GM21381 (cell line): ENCODE results near the gene JAK3.

Source experiments
- ATAC-seq: cut with Tn5 transposase; IDR thresholded peaks from one replicate; pipeline ENCODE4 v1.9.1; 2021; ENCODE audit warnings: mild to moderate bottlenecking, moderate library complexity; ENCODE audit not compliant: unreplicated experiment

JAK3 gene

DNA sequence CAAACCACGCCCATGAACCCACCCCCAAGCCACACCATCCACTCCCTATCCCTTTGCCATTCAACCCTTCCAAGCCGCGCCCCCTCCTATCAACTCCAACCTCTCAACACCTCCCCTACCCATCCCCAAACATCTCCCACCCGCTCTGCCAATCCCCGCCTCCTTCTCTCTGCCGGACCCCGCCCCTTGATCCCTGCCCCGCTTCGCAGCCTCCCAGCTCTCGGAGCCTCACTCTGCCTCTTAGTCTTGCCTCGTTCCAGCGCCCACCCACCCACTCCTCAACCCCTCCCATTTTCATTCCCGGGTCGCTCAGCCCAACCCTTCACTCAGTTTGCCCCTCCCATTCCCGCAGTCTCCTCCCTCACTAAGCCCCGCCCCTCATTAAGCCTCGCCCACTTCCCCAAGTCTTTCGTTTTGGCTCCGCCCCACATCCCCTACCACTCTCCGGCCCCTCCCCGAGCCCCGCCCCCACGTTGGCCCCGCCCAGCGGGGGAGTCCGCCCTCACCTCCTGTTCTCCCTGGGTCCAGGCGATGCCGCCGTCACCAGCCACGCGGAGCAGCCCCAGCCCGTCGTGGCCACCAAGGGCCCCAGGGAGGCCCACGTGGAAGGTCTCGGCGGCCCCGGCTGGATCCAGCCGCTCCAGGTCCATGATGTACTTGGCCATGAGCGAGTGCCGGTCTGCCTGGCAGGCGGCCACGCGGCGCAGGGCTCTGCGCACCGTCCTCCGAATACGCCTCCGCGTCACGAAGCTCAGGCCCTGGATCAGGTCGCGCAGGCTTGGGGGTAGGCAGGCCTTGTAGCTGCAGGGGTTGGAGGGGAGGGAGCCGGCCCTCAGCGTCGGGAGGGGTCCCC, 5.7 kb downstream of the JAK3 start:
- ATAC-seq = no peak

- ATAC-seq = no peak
Observed at GRCh38 chr19:17841371-17841809, 6.4 kb downstream of the JAK3 start.

DNA sequence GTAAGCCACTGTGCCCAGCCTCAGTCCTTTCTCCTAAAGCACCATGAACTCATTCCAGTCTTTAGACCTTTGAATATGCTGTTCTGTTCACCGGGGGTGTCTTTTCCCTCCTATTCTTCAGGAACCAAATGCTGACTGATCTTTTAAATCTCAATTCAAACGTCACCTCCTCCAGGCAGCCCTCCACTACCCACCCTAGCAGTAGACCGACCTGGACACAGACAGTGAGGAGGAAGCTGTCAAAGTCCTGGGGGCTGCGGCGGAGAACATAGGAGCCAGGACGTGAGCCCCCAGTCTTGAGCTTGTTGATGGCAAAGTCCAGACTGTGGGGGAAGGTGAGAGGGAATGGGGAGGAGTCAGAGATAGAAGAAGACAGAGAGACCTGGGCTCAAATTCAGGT, 7.8 kb downstream of the JAK3 start:
- no peak for ATAC-seq

DNA sequence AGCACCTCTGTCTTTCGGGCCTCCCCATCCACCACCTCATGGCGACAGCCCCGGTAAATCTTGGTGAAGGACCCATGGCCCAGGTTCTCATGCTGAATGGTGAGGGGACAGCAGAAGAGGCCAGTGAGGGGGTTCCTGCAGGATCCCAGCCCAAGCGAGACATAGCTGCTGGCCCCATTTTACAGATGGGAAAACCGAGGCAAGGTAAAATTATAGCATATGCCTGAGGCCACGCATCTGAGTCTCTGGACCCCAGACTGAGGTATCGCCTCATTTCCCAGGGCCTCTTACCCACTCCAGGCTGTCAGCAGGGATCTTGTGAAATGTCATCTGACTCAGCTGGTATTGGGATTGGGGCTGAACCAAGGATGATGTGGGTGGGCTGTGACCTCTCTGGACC, 9.8 kb downstream of the JAK3 start:
- no peak for ATAC-seq

DNA sequence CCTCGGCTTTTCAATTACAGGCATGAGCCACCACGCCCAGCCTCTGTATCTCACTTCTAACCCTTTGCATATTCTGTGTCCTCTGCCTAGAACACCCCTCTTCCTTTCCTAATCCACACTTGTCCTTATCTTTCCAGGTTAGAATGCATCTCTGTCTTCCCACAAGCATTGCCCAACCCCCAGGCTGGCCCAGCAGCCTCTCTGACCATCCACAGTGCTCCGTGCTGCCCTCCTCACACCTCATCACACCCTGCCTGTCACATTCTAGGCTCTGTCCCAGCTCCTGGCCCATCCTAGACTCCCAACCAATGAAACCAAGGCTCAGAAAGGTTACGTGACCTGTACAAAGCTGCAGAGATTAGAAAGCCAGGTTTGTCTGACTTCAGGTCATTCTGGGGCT, 11.3 kb downstream of the JAK3 start:
- no peak for ATAC-seq

GRCh38 chr19:17835182-17836006, 12.4 kb downstream of the JAK3 start:
- no peak for ATAC-seq

- no peak for ATAC-seq
Observed at GRCh38 chr19:17834350-17835181, 13.2 kb downstream of the JAK3 start.

GRCh38 chr19:17832443-17833208, 15.2 kb downstream of the JAK3 start:
- ATAC-seq = no peak

DNA sequence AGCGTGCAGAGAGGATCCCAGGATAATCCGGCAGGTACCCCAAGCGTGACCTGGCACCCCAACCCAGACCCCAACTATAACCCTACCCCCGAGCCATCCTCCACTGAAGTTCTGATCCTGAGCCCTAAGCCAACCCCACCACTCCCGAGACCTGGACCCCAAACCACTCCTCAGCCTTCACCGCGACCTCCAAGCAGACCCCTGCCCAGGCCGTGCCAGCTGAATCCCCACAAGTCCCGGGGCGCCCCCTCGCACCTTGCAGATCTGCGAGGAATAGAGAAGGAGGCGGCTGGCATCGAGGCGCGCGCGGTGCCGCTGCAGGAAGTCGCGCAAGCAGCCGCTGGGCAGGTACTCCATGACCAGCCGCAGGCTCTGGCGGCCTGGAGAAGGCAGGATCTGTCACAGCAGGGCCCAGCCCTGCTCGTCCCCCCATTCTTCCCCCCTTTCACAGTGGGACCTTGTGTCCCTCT, 16.3 kb downstream of the JAK3 start:
- ATAC-seq = no peak

GRCh38 chr19:17830567-17831418, 17.0 kb downstream of the JAK3 start:
- ATAC-seq = no peak

DNA sequence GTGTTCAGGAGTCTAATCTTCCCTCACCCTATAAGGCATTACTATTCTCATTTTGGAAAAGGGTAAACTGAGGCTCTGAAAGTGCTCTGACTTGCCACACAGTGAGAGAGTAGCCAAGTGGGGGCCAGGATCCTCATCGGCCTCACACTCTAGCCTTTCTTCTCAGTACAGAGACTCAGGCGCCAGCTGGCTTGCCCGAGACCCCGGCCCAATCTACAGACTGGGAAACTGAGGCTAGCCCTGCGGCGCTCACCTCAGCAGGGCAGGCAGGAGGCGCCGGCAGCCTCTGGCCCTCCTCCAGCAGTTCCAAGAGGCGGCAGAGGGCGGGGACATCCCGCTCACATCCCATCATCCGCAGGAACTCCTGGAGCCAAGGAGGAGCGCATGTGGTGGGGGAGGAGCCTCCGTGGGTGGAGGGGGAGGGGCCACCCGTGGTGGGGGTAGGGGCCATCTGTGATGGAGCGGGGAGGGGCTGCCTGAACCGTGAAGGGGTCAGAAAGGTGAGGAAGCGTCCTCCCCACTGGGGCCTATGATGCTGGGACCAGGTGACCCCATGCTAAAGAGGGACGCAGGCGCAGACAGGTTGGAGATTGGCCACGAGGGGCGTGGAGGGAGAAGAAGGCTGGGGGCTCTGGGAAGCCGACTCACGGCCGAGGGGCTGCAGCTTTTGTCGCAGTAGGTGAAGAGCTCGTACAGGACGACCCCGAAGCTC, 17.8 kb downstream of the JAK3 start:
- no peak for ATAC-seq

DNA sequence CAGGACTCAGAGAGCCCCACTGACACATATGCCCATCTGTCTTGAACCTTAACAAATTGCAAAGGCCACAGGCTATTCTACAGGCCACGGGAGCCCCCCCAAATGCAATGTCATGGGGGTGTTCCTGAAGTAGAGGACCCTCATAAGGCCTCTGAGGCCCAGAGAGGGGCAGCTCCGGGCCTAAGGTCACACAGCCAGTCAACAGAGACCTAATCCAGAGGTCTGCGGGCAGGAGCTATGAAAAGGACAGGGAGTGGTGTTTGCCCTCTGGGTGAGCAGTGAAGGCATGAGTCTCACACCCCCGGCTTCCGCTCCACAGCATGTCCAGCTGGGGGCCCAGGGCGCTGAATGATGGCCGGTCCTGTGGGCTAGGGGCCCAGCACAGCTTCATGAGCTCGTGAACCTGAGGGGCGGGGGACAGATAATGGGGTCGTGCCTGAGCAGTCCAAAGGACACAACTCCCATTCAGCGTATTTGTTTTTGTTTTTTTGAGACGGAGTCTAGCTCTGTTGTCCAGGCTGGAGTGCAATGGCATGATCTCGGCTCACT, 21.2 kb downstream of the JAK3 start:
- no peak for ATAC-seq

- no peak for ATAC-seq
Observed at GRCh38 chr19:17824339-17824738, 23.4 kb downstream of the JAK3 start.

DNA sequence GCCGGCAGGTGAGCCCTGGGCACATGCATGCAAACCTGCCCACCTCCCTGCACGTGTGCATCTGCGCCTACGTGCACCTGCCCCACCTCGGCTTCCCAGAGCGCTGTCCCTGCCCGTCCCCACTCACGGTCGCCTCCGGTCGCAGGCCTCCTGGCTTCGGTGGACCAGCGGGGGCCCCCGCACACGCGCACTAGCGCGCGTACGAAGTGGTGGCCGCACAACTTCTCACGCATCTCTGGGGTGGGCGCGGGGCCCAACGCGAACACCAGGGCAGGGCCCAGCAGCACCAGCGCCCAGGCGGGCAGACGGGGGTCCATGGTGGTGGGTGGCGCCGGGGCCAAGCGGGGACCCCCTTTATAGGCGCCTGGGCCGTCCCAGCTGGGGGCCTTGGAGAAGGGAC, 26.6 kb downstream of the JAK3 start, which contains the start of gene INSL3:
Gene INSL3 (minus strand): TSS at position 330 of the 400 bp plus-strand sequence. CDS start 13 bp downstream, at position 317.
- no peak for ATAC-seq

GRCh38 chr19:17817668-17818363, 30.0 kb downstream of the JAK3 start:
- no peak for ATAC-seq

DNA sequence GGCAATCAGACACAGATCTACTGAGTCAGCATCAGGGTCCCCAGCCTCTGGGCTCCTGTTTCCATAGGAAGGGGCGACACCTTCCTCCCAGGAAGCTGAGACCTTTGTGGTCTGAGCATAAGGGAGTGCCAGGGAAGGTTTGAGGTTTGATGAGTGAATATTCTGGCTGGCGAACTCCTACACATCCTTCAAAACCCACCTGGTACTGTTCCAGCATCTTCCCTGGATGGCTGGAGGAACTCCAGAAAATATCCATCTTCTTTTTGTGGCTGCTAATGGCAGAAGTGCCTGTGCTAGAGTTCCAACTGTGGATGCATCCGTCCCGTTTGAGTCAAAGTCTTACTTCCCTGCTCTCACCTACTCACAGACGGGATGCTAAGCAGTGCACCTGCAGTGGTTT, 35.7 kb downstream of the JAK3 start:
- no peak for ATAC-seq

DNA sequence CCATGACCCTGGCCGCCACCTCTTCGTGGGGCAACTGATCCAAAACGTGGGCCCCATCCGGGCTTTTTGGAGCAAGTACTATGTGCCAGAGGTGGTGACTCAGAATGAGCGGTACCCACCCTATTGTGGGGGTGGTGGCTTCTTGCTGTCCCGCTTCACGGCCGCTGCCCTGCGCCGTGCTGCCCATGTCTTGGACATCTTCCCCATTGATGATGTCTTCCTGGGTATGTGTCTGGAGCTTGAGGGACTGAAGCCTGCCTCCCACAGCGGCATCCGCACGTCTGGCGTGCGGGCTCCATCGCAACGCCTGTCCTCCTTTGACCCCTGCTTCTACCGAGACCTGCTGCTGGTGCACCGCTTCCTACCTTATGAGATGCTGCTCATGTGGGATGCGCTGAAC, 36.1 kb downstream of the JAK3 start:
- no peak for ATAC-seq

DNA sequence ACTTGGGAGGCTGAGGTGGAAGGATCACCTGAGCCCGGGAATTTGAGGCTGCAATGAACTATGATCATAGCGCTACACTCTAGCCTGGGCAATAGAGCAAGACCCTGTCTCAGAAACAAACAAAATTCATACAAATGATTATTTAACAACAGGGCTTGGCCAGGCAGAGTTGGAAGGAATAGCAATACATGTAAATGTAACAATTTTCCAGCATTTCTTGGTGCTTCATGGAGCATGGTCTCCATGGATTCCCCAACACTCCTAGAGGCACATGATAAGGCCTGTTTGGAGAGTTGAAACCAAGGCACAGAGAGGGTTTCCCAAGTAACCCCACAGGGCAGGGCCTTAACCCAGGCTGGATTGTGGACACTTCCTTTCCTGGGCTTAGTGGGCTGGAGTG, 36.7 kb downstream of the JAK3 start:
- no peak for ATAC-seq
